CD14-positive monocyte (primary cell): ENCODE results near the gene SACM1L. TPM values are rescaled to one million over a fixed set of nuclear protein-coding genes. Genes with fewer than 3 reads are reported as not detected.

Source experiments
- DNase-seq, 3 donors: peaks; one replicate each; pipeline ENCODE4 v3.0.0-alpha.2; 2011 to 2022
- H2AFZ ChIP-seq: 2 replicates; pipeline ENCODE4 v1.6.0; 2012; ENCODE audit warnings: mild to moderate bottlenecking, low read depth, low read length, inconsistent platforms; ENCODE audit not compliant: insufficient read depth, poor library complexity, severe bottlenecking
- H3K27ac ChIP-seq, 2 donors: 1 replicate in 1 of 2; 2 replicates in 1 of 2; pipeline ENCODE4 v1.5.1; 2012 to 2013; ENCODE audit warnings: low read length in 2 of 2, control low read depth in 1 of 2, inconsistent platforms in 1 of 2, low read depth in 1 of 2, mild to moderate bottlenecking in 1 of 2
- H3K27me3 ChIP-seq, 2 donors: one replicate each; pipeline versions ENCODE4 v1.6.0 to v1.6.1; 2011 to 2013; ENCODE audit warnings: low read length in 2 of 2; ENCODE audit not compliant: control insufficient read depth in 2 of 2, insufficient read depth in 2 of 2
- H3K36me3 ChIP-seq, 2 donors: replicated peaks in 1 of 2; 1 replicate in 1 of 2; 2 replicates in 1 of 2; pipeline versions ENCODE4 v1.5.1 to v1.6.1; 2012 to 2013; ENCODE audit warnings: low read length in 2 of 2, control low read depth in 1 of 2, inconsistent platforms in 1 of 2, mild to moderate bottlenecking in 1 of 2; ENCODE audit not compliant: insufficient read depth in 2 of 2, control insufficient read depth in 1 of 2
- H3K4me1 ChIP-seq, 2 donors: 1 replicate in 1 of 2; 2 replicates in 1 of 2; pipeline versions ENCODE4 v1.5.1 to v1.6.1; 2012 to 2013; ENCODE audit warnings: low read length in 2 of 2, control low read depth in 1 of 2, inconsistent platforms in 1 of 2, mild to moderate bottlenecking in 1 of 2, moderate library complexity in 1 of 2; ENCODE audit not compliant: insufficient read depth in 2 of 2, control insufficient read depth in 1 of 2
- H3K4me2 ChIP-seq: replicated peaks from 2 replicates; pipeline ENCODE3; 2012; ENCODE audit warnings: low read length, moderate library complexity, mild to moderate bottlenecking; ENCODE audit not compliant: poor library complexity, severe bottlenecking; ENCODE audit errors: extremely low read depth
- H3K4me3 ChIP-seq, 3 experiments: fragments of 200-600 bp in 1 of 3; sonication (generic) in 1 of 3; replicated peaks in 1 of 3; 1 replicate in 2 of 3; 2 replicates in 1 of 3; pipeline ENCODE4 v1.5.1; 2011 to 2013; ENCODE audit warnings: low read length in 3 of 3, mild to moderate bottlenecking in 3 of 3, control low read depth in 2 of 3, low read depth in 2 of 3, inconsistent platforms in 1 of 3, moderate library complexity in 1 of 3
- H3K79me2 ChIP-seq: 2 replicates; pipeline ENCODE4 v1.6.0; 2012; ENCODE audit warnings: mild to moderate bottlenecking, control low read depth, inconsistent platforms, low read length, moderate library complexity; ENCODE audit not compliant: insufficient read depth
- H3K9ac ChIP-seq: 2 replicates; pipeline ENCODE4 v1.6.0; 2017; ENCODE audit warnings: low read length, mild to moderate bottlenecking; ENCODE audit not compliant: insufficient read depth, poor library complexity, severe bottlenecking
- H3K9me3 ChIP-seq, 2 donors: replicated peaks in 1 of 2; 1 replicate in 1 of 2; 2 replicates in 1 of 2; pipeline versions ENCODE4 v1.5.1 to v1.6.1; 2012 to 2013; ENCODE audit warnings: low read length in 2 of 2, control low read depth in 1 of 2; ENCODE audit not compliant: control insufficient read depth in 1 of 2, insufficient read depth in 1 of 2
- H4K20me1 ChIP-seq: 2 replicates; pipeline ENCODE4 v1.6.0; 2012; ENCODE audit warnings: mild to moderate bottlenecking, low read length, control low read depth, moderate library complexity; ENCODE audit not compliant: insufficient read depth
- H3K27ac Mint-ChIP-seq, 7 donors: one replicate each; pipeline ENCODE4 v1.8.0; 2020; ENCODE audit warnings: mild to moderate bottlenecking in 7 of 7, mixed read lengths in 7 of 7, moderate library complexity in 6 of 7, inconsistent platforms in 2 of 7
- H3K27me3 Mint-ChIP-seq, 3 donors: one replicate each; pipeline ENCODE4 v1.8.0; 2021 to 2022; ENCODE audit warnings: low read depth in 3 of 3, mild to moderate bottlenecking in 3 of 3, mixed read lengths in 3 of 3, moderate library complexity in 3 of 3, inconsistent platforms in 1 of 3
- H3K36me3 Mint-ChIP-seq, 2 donors: one replicate each; pipeline ENCODE4 v1.8.0; 2020; ENCODE audit warnings: mixed read lengths in 2 of 2, inconsistent platforms in 1 of 2, mild to moderate bottlenecking in 1 of 2
- H3K4me1 Mint-ChIP-seq: one replicate; pipeline ENCODE4 v1.8.0; 2020; ENCODE audit warnings: mild to moderate bottlenecking, mixed read lengths
- H3K4me3 Mint-ChIP-seq, 2 donors: one replicate each; pipeline ENCODE4 v1.8.0; 2020; ENCODE audit warnings: mild to moderate bottlenecking in 2 of 2, mixed read lengths in 2 of 2, moderate library complexity in 1 of 2
- H3K9me3 Mint-ChIP-seq, 7 donors: one replicate each; pipeline ENCODE4 v1.8.0; 2020 to 2022; ENCODE audit warnings: mixed read lengths in 7 of 7, mild to moderate bottlenecking in 6 of 7, moderate library complexity in 6 of 7, inconsistent platforms in 2 of 7
- CTCF ChIP-seq: fragments of 200-600 bp; IDR thresholded peaks from one replicate; pipeline ENCODE4 v1.8.0; 2022; ENCODE audit warnings: antibody characterized with exemption, mild to moderate bottlenecking
- WGBS: methylation state at CpG from one replicate; pipeline ENCODE4 v1.1.5; 2013; ENCODE audit warnings: missing lambda C conversion rate; ENCODE audit not compliant: insufficient coverage; 5-methylcytosine and 5-hydroxymethylcytosine counted together
- intact Hi-C, 2 donors: fragments of 100-400 bp; cut with micrococcal nuclease; formaldehyde crosslinking; loops; one replicate each; pipeline versions ENCODE4 v1.15.0 to v1.15.1; 2023
- polyA plus RNA-seq, 3 donors: library from polyadenylated mRNA; depleted of rRNA in 1 of 3; unstranded in 2 of 3; stranded (reverse) in 1 of 3; fragments of 300-500 nt in 2 of 3; fragments of >200 nt in 1 of 3; fragmentation: Illumina TruSeq in 2 of 3; gene quantifications; 1 replicate in 2 of 3; 2 replicates in 1 of 3; pipeline ENCODE4 v1.2.3, GENCODE V29; 2012 to 2021

SACM1L gene
- polyA plus RNA-seq, 3 donors, result 14.6 to 25.7 (median 21.5) TPM

- Histone ChIP-seq H3K4me3 (no peak overlapping the region), H3K9me3 (no peaks in the 10 kb centered on the region), H3K27me3 (no peaks in the 10 kb centered on the region), H3K27ac (no peak overlapping the region), H3K4me1 (no peaks in the 10 kb centered on the region), H3K9ac (no peak overlapping the region), H3K79me2 (peaks cover 65% of the 10 kb centered on the region), H2AFZ (no peak overlapping the region), H3K36me3 (peaks cover 50 to 63% of the 10 kb centered on the region in 2 donors), H4K20me1 (peaks cover 69% of the 10 kb centered on the region), H3K4me2 (no peak overlapping the region)
- no peaks in the 10 kb centered on the region for H3K27me3 Mint-ChIP-seq
- no peak overlapping the region for H3K4me3 Mint-ChIP-seq
- H3K27ac Mint-ChIP-seq, result no peak overlapping the region
- peaks cover 10% of the 10 kb centered on the region for H3K4me1 Mint-ChIP-seq
- TF ChIP-seq CTCF, result no peak
- no peaks in the 10 kb centered on the region for H3K9me3 Mint-ChIP-seq
- H3K36me3 Mint-ChIP-seq, result peaks cover 40 to 53% of the 10 kb centered on the region in 2 donors
- no peak for DNase-seq
- intact Hi-C loops, result no loop called here
- WGBS, result 100% methylated on average over 1 of the region's 4 CpGs
Observed at GRCh38 chr3:45704301-45704943, 15.2 kb downstream of the SACM1L start.

GRCh38 chr3:45705839-45706808 is 16.9 kb downstream of the SACM1L start:
- 100% methylated on average over 1 of the region's 2 CpGs for WGBS
- Mint-ChIP-seq H3K36me3 (peaks cover 52 to 60% of the 10 kb centered on the region in 2 donors), H3K9me3 (no peaks in the 10 kb centered on the region), H3K27ac (no peak overlapping the region), H3K27me3 (no peaks in the 10 kb centered on the region), H3K4me1 (peaks cover 9% of the 10 kb centered on the region), H3K4me3 (no peak overlapping the region)
- no peak for DNase-seq
- Histone ChIP-seq H3K4me3 (no peak overlapping the region), H2AFZ (no peak overlapping the region), H3K4me1 (no peaks in the 10 kb centered on the region), H3K9me3 (no peaks in the 10 kb centered on the region), H3K4me2 (no peak overlapping the region), H3K27ac (peak overlapping the region in 1 of 2 donors; percentile 7), H4K20me1 (peaks cover 58% of the 10 kb centered on the region), H3K79me2 (peaks cover 53% of the 10 kb centered on the region), H3K27me3 (no peaks in the 10 kb centered on the region), H3K36me3 (peaks cover 66 to 80% of the 10 kb centered on the region in 2 donors), H3K9ac (no peak overlapping the region)
- TF ChIP-seq CTCF, result no peak
- intact Hi-C loops, result no loop called here
